Thyroid gland (tissue), 4 donors: Measurements from ENCODE around the gene SALL4.

Source experiments
- POLR2A ChIP-seq, 2 donors: fragments of 450-650 bp; IDR thresholded peaks; one replicate each; pipeline ENCODE4 v1.6.1; 2017; ENCODE audit warnings: antibody characterized with exemption in 2 of 2, mild to moderate bottlenecking in 2 of 2, moderate library complexity in 1 of 2
- TF ChIP-seq, protein P1 (sequence below), 6 experiments: fragments of 200-600 bp in 3 of 6; fragments of 450-650 bp in 3 of 6; sonication (generic) in 3 of 6; IDR thresholded peaks; one replicate each; pipeline ENCODE4 v1.5.1; 2016 to 2019; ENCODE audit warnings: antibody characterized with exemption in 6 of 6, mild to moderate bottlenecking in 2 of 6, inconsistent platforms in 1 of 6, moderate library complexity in 1 of 6

DNA sequence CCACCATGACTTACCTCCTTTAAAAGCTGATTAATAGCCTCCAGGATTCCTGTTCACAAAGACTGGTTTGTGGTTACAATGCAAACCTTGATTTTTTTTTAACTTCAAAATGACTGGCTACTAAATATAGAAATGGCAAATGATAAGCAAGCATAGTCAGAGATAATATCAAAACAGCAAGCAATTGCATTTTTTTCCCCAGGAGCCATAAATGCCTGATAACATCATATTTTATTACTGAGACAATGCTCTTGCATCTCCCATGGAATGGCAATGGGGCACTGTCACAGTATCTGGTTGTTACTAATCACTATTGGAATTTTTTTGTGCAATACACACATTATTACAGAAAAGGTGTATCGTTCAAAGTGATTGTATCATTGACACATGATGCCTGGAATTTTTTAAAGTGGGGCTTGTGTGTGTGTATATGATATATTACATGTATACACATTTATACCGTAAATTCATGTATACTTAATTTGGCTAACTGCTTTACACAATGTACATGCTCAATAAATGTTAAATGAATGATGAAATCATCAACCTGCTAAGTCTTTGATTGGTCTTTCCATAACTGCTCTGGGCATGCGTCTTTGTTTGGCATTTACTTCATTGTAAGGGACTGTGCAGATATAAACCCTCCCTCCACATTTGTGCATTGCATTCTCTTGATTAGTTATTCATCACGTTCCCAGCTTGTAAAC is 980 bp upstream of the SALL4 start:
- TF ChIP-seq POLR2A (IDR thresholded peaks at IDR 0.05) = no peak
- TF ChIP-seq, protein P1, sequence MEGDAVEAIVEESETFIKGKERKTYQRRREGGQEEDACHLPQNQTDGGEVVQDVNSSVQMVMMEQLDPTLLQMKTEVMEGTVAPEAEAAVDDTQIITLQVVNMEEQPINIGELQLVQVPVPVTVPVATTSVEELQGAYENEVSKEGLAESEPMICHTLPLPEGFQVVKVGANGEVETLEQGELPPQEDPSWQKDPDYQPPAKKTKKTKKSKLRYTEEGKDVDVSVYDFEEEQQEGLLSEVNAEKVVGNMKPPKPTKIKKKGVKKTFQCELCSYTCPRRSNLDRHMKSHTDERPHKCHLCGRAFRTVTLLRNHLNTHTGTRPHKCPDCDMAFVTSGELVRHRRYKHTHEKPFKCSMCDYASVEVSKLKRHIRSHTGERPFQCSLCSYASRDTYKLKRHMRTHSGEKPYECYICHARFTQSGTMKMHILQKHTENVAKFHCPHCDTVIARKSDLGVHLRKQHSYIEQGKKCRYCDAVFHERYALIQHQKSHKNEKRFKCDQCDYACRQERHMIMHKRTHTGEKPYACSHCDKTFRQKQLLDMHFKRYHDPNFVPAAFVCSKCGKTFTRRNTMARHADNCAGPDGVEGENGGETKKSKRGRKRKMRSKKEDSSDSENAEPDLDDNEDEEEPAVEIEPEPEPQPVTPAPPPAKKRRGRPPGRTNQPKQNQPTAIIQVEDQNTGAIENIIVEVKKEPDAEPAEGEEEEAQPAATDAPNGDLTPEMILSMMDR (IDR thresholded peaks at IDR 0.05) = no peak
